Trophoblast cell (in vitro differentiated cells and primary cell): ENCODE data around the gene WDR76. TPM values are rescaled to one million over a fixed set of nuclear protein-coding genes. Genes with fewer than 3 reads are reported as not detected.

ENCODE experiments used
- DNase-seq, 2 donors: peaks; one replicate each; pipeline ENCODE4 v3.0.0-alpha.2; 2016
- H2AFZ ChIP-seq: 2 replicates; pipeline ENCODE4 v1.6.1; 2013; ENCODE audit warnings: low read length, moderate library complexity, mild to moderate bottlenecking; ENCODE audit not compliant: insufficient read depth, poor library complexity
- H2AK5ac ChIP-seq: 2 replicates; pipeline ENCODE4 v1.6.1; 2013; ENCODE audit warnings: mild to moderate bottlenecking, low read length
- H2BK120ac ChIP-seq: 2 replicates; pipeline ENCODE4 v1.6.1; 2013; ENCODE audit warnings: low read length, mild to moderate bottlenecking, moderate library complexity; ENCODE audit not compliant: insufficient read depth, poor library complexity
- H2BK12ac ChIP-seq: 2 replicates; pipeline ENCODE4 v1.6.1; 2013; ENCODE audit warnings: mild to moderate bottlenecking, low read length, moderate library complexity
- H2BK5ac ChIP-seq: 2 replicates; pipeline ENCODE4 v1.6.1; 2013; ENCODE audit warnings: low read length, low read depth, moderate library complexity, mild to moderate bottlenecking; ENCODE audit not compliant: poor library complexity
- H3K14ac ChIP-seq: 2 replicates; pipeline ENCODE4 v1.6.1; 2013; ENCODE audit warnings: mild to moderate bottlenecking, low read length
- H3K18ac ChIP-seq: 2 replicates; pipeline ENCODE4 v1.6.1; 2013; ENCODE audit warnings: mild to moderate bottlenecking, low read length
- H3K23ac ChIP-seq: 2 replicates; pipeline ENCODE4 v1.6.1; 2013; ENCODE audit warnings: low read length
- H3K27ac ChIP-seq: 2 replicates; pipeline ENCODE4 v1.5.1; 2013; ENCODE audit warnings: low read depth, mild to moderate bottlenecking, inconsistent platforms, low read length, moderate library complexity
- H3K27me3 ChIP-seq: 2 replicates; pipeline ENCODE4 v1.6.1; 2013; ENCODE audit warnings: inconsistent platforms, mild to moderate bottlenecking, low read length, moderate library complexity; ENCODE audit not compliant: insufficient read depth
- H3K36me3 ChIP-seq, 2 experiments: 1 replicate in 1 of 2; 2 replicates in 1 of 2; pipeline ENCODE4 v1.6.1; 2013; ENCODE audit warnings: low read length in 2 of 2, mild to moderate bottlenecking in 2 of 2, moderate library complexity in 1 of 2; ENCODE audit not compliant: insufficient read depth in 2 of 2, control insufficient read depth in 1 of 2
- H3K4ac ChIP-seq: 2 replicates; pipeline ENCODE4 v1.6.1; 2013; ENCODE audit warnings: low read depth, mild to moderate bottlenecking, low read length, moderate library complexity
- H3K4me1 ChIP-seq, 2 experiments: 1 replicate in 1 of 2; 2 replicates in 1 of 2; pipeline ENCODE4 v1.6.1; 2013; ENCODE audit warnings: low read length in 2 of 2, mild to moderate bottlenecking in 2 of 2, moderate library complexity in 1 of 2; ENCODE audit not compliant: insufficient read depth in 2 of 2, control insufficient read depth in 1 of 2
- H3K4me2 ChIP-seq: 2 replicates; pipeline ENCODE4 v1.6.1; 2013; ENCODE audit warnings: inconsistent platforms, mild to moderate bottlenecking, low read length, moderate library complexity
- H3K4me3 ChIP-seq: 2 replicates; pipeline ENCODE4 v1.5.1; 2013; ENCODE audit warnings: mild to moderate bottlenecking, low read depth, low read length, inconsistent platforms
- H3K79me1 ChIP-seq: one replicate; pipeline ENCODE4 v1.6.1; 2013; ENCODE audit warnings: low read length
- H3K79me2 ChIP-seq: 2 replicates; pipeline ENCODE4 v1.6.1; 2013; ENCODE audit warnings: low read length, mild to moderate bottlenecking; ENCODE audit not compliant: control insufficient read depth, insufficient read depth, poor library complexity
- H3K9ac ChIP-seq: 2 replicates; pipeline ENCODE4 v1.6.1; 2013; ENCODE audit warnings: mild to moderate bottlenecking, low read length
- H3K9me3 ChIP-seq: 2 replicates; pipeline ENCODE4 v1.6.1; 2013; ENCODE audit warnings: low read depth, mild to moderate bottlenecking, control low read depth, inconsistent platforms, low read length; ENCODE audit not compliant: insufficient read depth
- H4K12ac ChIP-seq: 2 replicates; pipeline ENCODE4 v1.6.1; 2013; ENCODE audit warnings: low read depth, mild to moderate bottlenecking, low read length, moderate library complexity
- H4K8ac ChIP-seq: 2 replicates; pipeline ENCODE4 v1.6.1; 2013; ENCODE audit warnings: low read depth, mild to moderate bottlenecking, low read length, moderate library complexity
- H4K91ac ChIP-seq: one replicate; pipeline ENCODE4 v1.6.1; 2013; ENCODE audit warnings: low read depth, mild to moderate bottlenecking, low read length, moderate library complexity
- WGBS: extraction: QIAGEN DNeasy Blood & Tissue Kit; methylation state at CpG from one replicate; pipeline ENCODE4 v1.1.7; 2013; ENCODE audit warnings: missing lambda C conversion rate; ENCODE audit not compliant: insufficient read length, insufficient coverage; ENCODE audit errors: extremely low coverage; 5-methylcytosine and 5-hydroxymethylcytosine counted together
- polyA plus RNA-seq: library from polyadenylated mRNA; stranded (reverse); fragments of 200-250 nt; gene quantifications from 2 replicates; pipeline ENCODE4 v1.2.3, GENCODE V29; 2013

Gene WDR76
- polyA plus RNA-seq, result 13.7 and 16.7 TPM in 2 replicates

GRCh38 chr15:43826508-43827341 lies at the start of gene WDR76:
WDR76 (plus strand) TSS chr15:43827002; CDS start chr15:43827033, 31 bp downstream.
- H4K12ac ChIP-seq, result peak within 1 kb of the TSS; percentile 77
- H3K23ac ChIP-seq, result no peak within 1 kb of the TSS
- H2AK5ac ChIP-seq, result no peak within 1 kb of the TSS
- H2BK12ac ChIP-seq, result no peak within 1 kb of the TSS
- peak within 1 kb of the TSS; percentile 1 for H3K14ac ChIP-seq
- peaks cover 5 to 9% of the 10 kb centered on the region in 2 experiments for H3K4me1 ChIP-seq
- peaks cover 5% of the 10 kb centered on the region for H3K79me2 ChIP-seq
- no peak within 1 kb of the TSS for H2BK120ac ChIP-seq
- peak; percentile 83 to 84 for DNase-seq
- no peak within 1 kb of the TSS for H3K27ac ChIP-seq
- WGBS, result no CpG with 5 or more reads among the region's 48 CpGs
- H3K36me3 ChIP-seq, result peaks cover 3 to 4% of the 10 kb centered on the region in 2 experiments
- peak within 1 kb of the TSS; percentile 73 for H3K4me3 ChIP-seq
- H4K91ac ChIP-seq, result peak within 1 kb of the TSS; percentile 16
- H3K18ac ChIP-seq, result no peak within 1 kb of the TSS
- peaks cover 9% of the 10 kb centered on the region for H3K79me1 ChIP-seq
- peak within 1 kb of the TSS; percentile 1 for H2BK5ac ChIP-seq
- no peaks in the 10 kb centered on the region for H3K27me3 ChIP-seq
- peak within 1 kb of the TSS; percentile 74 for H3K4me2 ChIP-seq
- peak within 1 kb of the TSS; percentile 0 for H3K4ac ChIP-seq
- H3K9ac ChIP-seq, result peak within 1 kb of the TSS; percentile 78
- H3K9me3 ChIP-seq, result no peaks in the 10 kb centered on the region
- H2AFZ ChIP-seq, result peak within 1 kb of the TSS; percentile 59
- peak within 1 kb of the TSS; percentile 59 for H4K8ac ChIP-seq

GRCh38 chr15:43777267-43777914 lies 49.4 kb upstream of the WDR76 start:
- DNase-seq, result peak; percentile 67 to 70
- Histone ChIP-seq H2AK5ac (no peak overlapping the region), H4K12ac (no peak overlapping the region), H2BK120ac (no peak overlapping the region), H3K79me1 (peaks cover 2% of the 10 kb centered on the region), H4K8ac (peak overlapping the region; percentile 70), H3K27me3 (no peaks in the 10 kb centered on the region), H3K9me3 (no peaks in the 10 kb centered on the region), H3K4ac (no peak overlapping the region), H3K27ac (no peak overlapping the region), H3K9ac (no peak overlapping the region), H2AFZ (peak overlapping the region; percentile 95), H3K18ac (no peak overlapping the region), H3K4me3 (peak overlapping the region; percentile 61), H3K4me2 (peak overlapping the region; percentile 73), H3K14ac (peak overlapping the region; percentile 29), H3K23ac (no peak overlapping the region), H2BK5ac (no peak overlapping the region), H3K4me1 (peaks cover 3 to 12% of the 10 kb centered on the region in 2 experiments), H3K36me3 (peaks cover 5 to 13% of the 10 kb centered on the region in 2 experiments), H4K91ac (no peak overlapping the region), H2BK12ac (no peak overlapping the region), H3K79me2 (no peaks in the 10 kb centered on the region)
- no CpG with 5 or more reads among the region's 31 CpGs for WGBS

GRCh38 chr15:43779016-43779415 lies 47.8 kb upstream of the WDR76 start:
- peaks cover 3 to 12% of the 10 kb centered on the region in 2 experiments for H3K4me1 ChIP-seq
- H3K18ac ChIP-seq, result no peak overlapping the region
- no peak overlapping the region for H3K14ac ChIP-seq
- H3K9ac ChIP-seq, result no peak overlapping the region
- no peak overlapping the region for H3K27ac ChIP-seq
- DNase-seq, result no peak
- H2BK5ac ChIP-seq, result no peak overlapping the region
- H2AFZ ChIP-seq, result no peak overlapping the region
- no peak overlapping the region for H4K91ac ChIP-seq
- H2BK12ac ChIP-seq, result no peak overlapping the region
- peaks cover 2% of the 10 kb centered on the region in 2 experiments for H3K36me3 ChIP-seq
- no peak overlapping the region for H3K4me2 ChIP-seq
- H4K8ac ChIP-seq, result no peak overlapping the region
- no peak overlapping the region for H4K12ac ChIP-seq
- H3K27me3 ChIP-seq, result no peaks in the 10 kb centered on the region
- H3K79me2 ChIP-seq, result no peaks in the 10 kb centered on the region
- no peak overlapping the region for H3K4ac ChIP-seq
- H2BK120ac ChIP-seq, result no peak overlapping the region
- no peak overlapping the region for H2AK5ac ChIP-seq
- no peak overlapping the region for H3K4me3 ChIP-seq
- H3K23ac ChIP-seq, result no peak overlapping the region
- H3K79me1 ChIP-seq, result peaks cover 2% of the 10 kb centered on the region
- no peaks in the 10 kb centered on the region for H3K9me3 ChIP-seq
- WGBS, result no CpG with 5 or more reads among the region's 1 CpG

GRCh38 chr15:43789409-43789808 lies 37.4 kb upstream of the WDR76 start:
- peaks cover 12% of the 10 kb centered on the region for H3K79me2 ChIP-seq
- no peak overlapping the region for H4K8ac ChIP-seq
- WGBS, result no CpG with 5 or more reads among the region's 3 CpGs

More at GRCh38 chr15:43789409-43789808, 37.4 kb upstream of the WDR76 start:
- Histone ChIP-seq H4K12ac (no peak overlapping the region), H3K9ac (no peak overlapping the region), H3K18ac (no peak overlapping the region), H3K4me1 (peaks cover 7 to 11% of the 10 kb centered on the region in 2 experiments), H3K4ac (no peak overlapping the region), H3K4me3 (no peak overlapping the region), H2BK12ac (no peak overlapping the region), H2AFZ (no peak overlapping the region), H4K91ac (no peak overlapping the region), H3K9me3 (no peaks in the 10 kb centered on the region), H3K27ac (no peak overlapping the region), H2AK5ac (no peak overlapping the region), H2BK120ac (no peak overlapping the region), H3K4me2 (no peak overlapping the region), H3K36me3 (peaks cover 11 to 12% of the 10 kb centered on the region in 2 experiments), H2BK5ac (no peak overlapping the region), H3K14ac (no peak overlapping the region), H3K79me1 (peaks cover 10% of the 10 kb centered on the region), H3K23ac (no peak overlapping the region), H3K27me3 (no peaks in the 10 kb centered on the region)
- DNase-seq, result no peak
